C4-2B (cell line): ENCODE data around the gene DCST2.

Experiments
- CTCF ChIP-seq: fragments of 450-650 bp; conservative IDR thresholded peaks from 2 replicates; pipeline ENCODE4 v1.5.1; 2017; ENCODE audit warnings: mild to moderate bottlenecking
- ZFX ChIP-seq: fragments of 450-650 bp; IDR thresholded peaks from 2 replicates; pipeline ENCODE4 v1.6.1; 2017

- TF ChIP-seq CTCF (no peak), ZFX (no peak)
These were observed 18.7 kb downstream of the DCST2 start for GRCh38 chr1:155014709-155015508.
